ENCODE data around the gene GPATCH2L. TPM values are rescaled to one million over a fixed set of nuclear protein-coding genes. Genes with fewer than 3 reads are reported as not detected.

GPATCH2L gene
- total RNA-seq, 8 experiments from 2014 or later, result 30.8 to 53.9 (median 46.9) TPM

- no peak for ATAC-seq (replicated peaks in 6 of 8)
- Histone ChIP-seq H3K4me3 (no peak overlapping the region), H3K4me1 (replicated peaks in 1 of 2) (peaks cover 2 to 7% of the 10 kb centered on the region in 2 donors), H3K27ac (no peak overlapping the region)
- in situ Hi-C loops (cut with MboI; ENCODE audit: low pct_unique_long_range_greater_than_20kb in 2 of 9, low sequenced_read_pairs in 9 of 9, unreplicated experiment in 9 of 9), result no loop called here
- WGBS, 10 experiments, result 7 to 68% (median 40%) methylated on average over 1 to 2 of the region's 2 CpGs; no CpG with 5 or more reads in 1 of the 10 experiments
Measured at GRCh38 chr14:76143642-76144041, 8.1 kb upstream of the GPATCH2L start.

GRCh38 chr14:76146976-76147375, 4.7 kb upstream of the GPATCH2L start:
- Histone ChIP-seq H3K4me3 (no peak overlapping the region), H3K4me1 (replicated peaks in 1 of 2) (peaks cover 0 to 3% of the 10 kb centered on the region in 2 donors), H3K27ac (no peak overlapping the region)
- ATAC-seq (replicated peaks in 6 of 8), result no peak
- in situ Hi-C loops (cut with MboI; ENCODE audit: low pct_unique_long_range_greater_than_20kb in 2 of 9, low sequenced_read_pairs in 9 of 9, unreplicated experiment in 9 of 9), result no loop called here

- no peak overlapping the region for H3K4me3 ChIP-seq
- H3K4me1 ChIP-seq (replicated peaks in 1 of 2), result peaks cover 6 to 19% of the 10 kb centered on the region in 2 donors
- ATAC-seq (replicated peaks in 6 of 8), result no peak
- 22 to 96% (median 68%) methylated on average over 1 to 2 of the region's 2 CpGs; no CpG with 5 or more reads in 1 of the 10 experiments for WGBS, 10 experiments
- H3K27ac ChIP-seq, result no peak overlapping the region
- in situ Hi-C loops (cut with MboI; ENCODE audit: low pct_unique_long_range_greater_than_20kb in 2 of 9, low sequenced_read_pairs in 9 of 9, unreplicated experiment in 9 of 9), result no loop called here
Measured at GRCh38 chr14:76149196-76149595, 2.5 kb upstream of the GPATCH2L start.

GRCh38 chr14:76152333-76152681, 585 bp downstream of the GPATCH2L start:
- 0 to 7% (median 0%) methylated on average over 1 to 9 of the region's 17 CpGs; no CpG with 5 or more reads in 1 of the 10 experiments for WGBS, 10 experiments
- peaks cover 21 to 50% of the 10 kb centered on the region in 2 donors for H3K4me1 ChIP-seq (replicated peaks in 1 of 2)
- in situ Hi-C loops (cut with MboI; ENCODE audit: low pct_unique_long_range_greater_than_20kb in 2 of 9, low sequenced_read_pairs in 9 of 9, unreplicated experiment in 9 of 9), result no loop called here
- peak overlapping the region; percentile 76 to 86 for H3K27ac ChIP-seq
- ATAC-seq (replicated peaks in 6 of 8), result peak; percentile 51 to 86 (median 68)
- H3K4me3 ChIP-seq, result peak overlapping the region; percentile 81 to 92 (median 91)

- no peak for ATAC-seq (replicated peaks in 6 of 8)
- in situ Hi-C loops (cut with MboI; ENCODE audit: low pct_unique_long_range_greater_than_20kb in 2 of 9, low sequenced_read_pairs in 9 of 9, unreplicated experiment in 9 of 9), result no loop called here
- Histone ChIP-seq H3K4me3 (no peak overlapping the region), H3K4me1 (replicated peaks in 1 of 2) (peaks cover 26 to 66% of the 10 kb centered on the region in 2 donors), H3K27ac (no peak overlapping the region)
- 71 to 100% (median 100%) methylated on average over 1 of the region's 1 CpG; no CpG with 5 or more reads in 5 of the 10 experiments for WGBS, 10 experiments
Measured at GRCh38 chr14:76153919-76154318, 2.2 kb downstream of the GPATCH2L start.

GRCh38 chr14:76154539-76155126, 2.9 kb downstream of the GPATCH2L start:
- peaks cover 26 to 70% of the 10 kb centered on the region in 2 donors for H3K4me1 ChIP-seq (replicated peaks in 1 of 2)
- H3K27ac ChIP-seq, result no peak overlapping the region
- peak overlapping the region in 1 of 5 donors; percentile 1 for H3K4me3 ChIP-seq
- in situ Hi-C loops (cut with MboI; ENCODE audit: low pct_unique_long_range_greater_than_20kb in 2 of 9, low sequenced_read_pairs in 9 of 9, unreplicated experiment in 9 of 9), result no loop called here
- no peak for ATAC-seq (replicated peaks in 6 of 8)
- WGBS, 10 experiments, result 81 to 100% (median 93%) methylated on average over 3 to 11 of the region's 11 CpGs; no CpG with 5 or more reads in 5 of the 10 experiments

GRCh38 chr14:76163668-76164363, 12.1 kb downstream of the GPATCH2L start:
- in situ Hi-C loops (cut with MboI; ENCODE audit: low pct_unique_long_range_greater_than_20kb in 2 of 9, low sequenced_read_pairs in 9 of 9, unreplicated experiment in 9 of 9), result no loop called here
- Histone ChIP-seq H3K4me3 (no peak overlapping the region), H3K27ac (no peak overlapping the region), H3K4me1 (replicated peaks in 1 of 2) (peaks cover 0 to 4% of the 10 kb centered on the region in 2 donors)
- no peak for ATAC-seq (replicated peaks in 6 of 8)
- WGBS, 10 experiments, result 75 to 93% (median 87%) methylated on average over 2 to 8 of the region's 8 CpGs; no CpG with 5 or more reads in 1 of the 10 experiments

GRCh38 chr14:76168531-76168930, 16.8 kb downstream of the GPATCH2L start:
- H3K27ac ChIP-seq, result no peak overlapping the region
- in situ Hi-C loops (cut with MboI; ENCODE audit: low pct_unique_long_range_greater_than_20kb in 2 of 9, low sequenced_read_pairs in 9 of 9, unreplicated experiment in 9 of 9), result no loop called here
- ATAC-seq (replicated peaks in 6 of 8), result peak in 1 of 8 experiments; percentile 18
- no peak overlapping the region for H3K4me3 ChIP-seq
- H3K4me1 ChIP-seq (replicated peaks in 1 of 2), result peaks cover 0 to 11% of the 10 kb centered on the region in 2 donors
- WGBS, 10 experiments, result 61 to 100% (median 90%) methylated on average over 1 to 3 of the region's 3 CpGs; no CpG with 5 or more reads in 1 of the 10 experiments

GRCh38 chr14:76169776-76170175, 18.1 kb downstream of the GPATCH2L start:
- in situ Hi-C loops (cut with MboI; ENCODE audit: low pct_unique_long_range_greater_than_20kb in 2 of 9, low sequenced_read_pairs in 9 of 9, unreplicated experiment in 9 of 9), result no loop called here
- no peak for ATAC-seq (replicated peaks in 6 of 8)
- WGBS, 10 experiments, result 73 to 100% (median 97%) methylated on average over 3 of the region's 3 CpGs; no CpG with 5 or more reads in 3 of the 10 experiments
- Histone ChIP-seq H3K27ac (no peak overlapping the region), H3K4me1 (replicated peaks in 1 of 2) (peaks cover 2 to 12% of the 10 kb centered on the region in 2 donors), H3K4me3 (no peak overlapping the region)

- H3K27ac ChIP-seq, result no peak overlapping the region
- WGBS, 10 experiments, result 71 to 100% (median 92%) methylated on average over 1 to 2 of the region's 2 CpGs; no CpG with 5 or more reads in 2 of the 10 experiments
- peaks cover 4 to 19% of the 10 kb centered on the region in 2 donors for H3K4me1 ChIP-seq (replicated peaks in 1 of 2)
- in situ Hi-C loops (cut with MboI; ENCODE audit: low pct_unique_long_range_greater_than_20kb in 2 of 9, low sequenced_read_pairs in 9 of 9, unreplicated experiment in 9 of 9), result no loop called here
- ATAC-seq (replicated peaks in 6 of 8), result peak in 1 of 8 experiments; percentile 23
- no peak overlapping the region for H3K4me3 ChIP-seq
Measured at GRCh38 chr14:76174982-76175381, 23.3 kb downstream of the GPATCH2L start.

GRCh38 chr14:76175942-76176341, 24.2 kb downstream of the GPATCH2L start:
- Histone ChIP-seq H3K4me1 (replicated peaks in 1 of 2) (peaks cover 4 to 19% of the 10 kb centered on the region in 2 donors), H3K27ac (no peak overlapping the region), H3K4me3 (no peak overlapping the region)
- in situ Hi-C loops (cut with MboI; ENCODE audit: low pct_unique_long_range_greater_than_20kb in 2 of 9, low sequenced_read_pairs in 9 of 9, unreplicated experiment in 9 of 9), result no loop called here
- 77 to 100% (median 91%) methylated on average over 1 to 3 of the region's 3 CpGs; no CpG with 5 or more reads in 1 of the 10 experiments for whole genome bisulfite sequencing, 10 experiments
- no peak for ATAC-seq (replicated peaks in 6 of 8)

GRCh38 chr14:76181546-76181945, 29.8 kb downstream of the GPATCH2L start:
- H3K4me1 ChIP-seq (replicated peaks in 1 of 2), result peaks cover 0 to 20% of the 10 kb centered on the region in 2 donors
- H3K27ac ChIP-seq, result no peak overlapping the region
- peak in 2 of 8 experiments; percentile 23 to 45 for ATAC-seq (replicated peaks in 6 of 8)
- H3K4me3 ChIP-seq, result no peak overlapping the region
- in situ Hi-C loops (cut with MboI; ENCODE audit: low pct_unique_long_range_greater_than_20kb in 2 of 9, low sequenced_read_pairs in 9 of 9, unreplicated experiment in 9 of 9), result no loop called here
- WGBS, 10 experiments, result 17 to 90% (median 83%) methylated on average over 1 of the region's 1 CpG; no CpG with 5 or more reads in 3 of the 10 experiments

GRCh38 chr14:76186308-76187027, 34.7 kb downstream of the GPATCH2L start:
- no peak overlapping the region for H3K27ac ChIP-seq
- 41 to 100% (median 76%) methylated on average over 1 to 4 of the region's 4 CpGs; no CpG with 5 or more reads in 1 of the 10 experiments for whole genome bisulfite sequencing, 10 experiments

More at GRCh38 chr14:76186308-76187027, 34.7 kb downstream of the GPATCH2L start:
- peak in 3 of 8 experiments; percentile 18 to 45 (median 27) for ATAC-seq (replicated peaks in 6 of 8)
- in situ Hi-C loops (cut with MboI; ENCODE audit: low pct_unique_long_range_greater_than_20kb in 2 of 9, low sequenced_read_pairs in 9 of 9, unreplicated experiment in 9 of 9), result no loop called here
- peaks cover 0 to 20% of the 10 kb centered on the region in 2 donors for H3K4me1 ChIP-seq (replicated peaks in 1 of 2)
- no peak overlapping the region for H3K4me3 ChIP-seq
